IPS-11a (cell line): ENCODE measurements around the gene SSB.
A peak's percentile ranks its signal among the peaks of the same experiment; 100 is the strongest.
"Not testable (repeated sequence)": the region's sequence is repeated elsewhere in the genome, so short reads cannot be mapped to it uniquely, and the experiment has no call there.

Experiments
- H3K4me3 ChIP-seq: one replicate; pipeline ENCODE4 v1.5.1; 2013; ENCODE audit warnings: low read depth, low read length, control low read depth

Gene SSB

GRCh38 chr2:169828141-169828811 is 29.6 kb downstream of the SSB start:
- H3K4me3 ChIP-seq, result peak overlapping the region; percentile 82

DNA sequence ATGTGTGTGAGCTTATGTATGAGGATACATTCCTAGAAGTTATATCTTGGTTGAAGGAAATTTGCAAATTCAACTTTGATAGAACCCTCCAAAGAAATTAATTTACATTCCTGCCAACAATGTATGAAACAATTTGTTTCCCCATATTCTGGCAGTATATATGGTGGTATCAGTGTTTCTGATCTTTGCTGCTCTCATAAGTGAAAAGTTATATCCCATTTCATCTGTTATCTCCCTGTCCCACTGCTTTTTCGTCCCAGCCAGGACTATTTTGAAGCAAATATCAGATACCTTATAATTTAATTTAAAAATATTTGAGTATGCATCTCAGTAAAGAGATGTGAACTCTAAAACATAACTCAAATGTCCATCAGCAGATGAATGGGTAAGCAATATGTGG is 35.7 kb downstream of the SSB start:
- H3K4me3 ChIP-seq, result no peak overlapping the region

DNA sequence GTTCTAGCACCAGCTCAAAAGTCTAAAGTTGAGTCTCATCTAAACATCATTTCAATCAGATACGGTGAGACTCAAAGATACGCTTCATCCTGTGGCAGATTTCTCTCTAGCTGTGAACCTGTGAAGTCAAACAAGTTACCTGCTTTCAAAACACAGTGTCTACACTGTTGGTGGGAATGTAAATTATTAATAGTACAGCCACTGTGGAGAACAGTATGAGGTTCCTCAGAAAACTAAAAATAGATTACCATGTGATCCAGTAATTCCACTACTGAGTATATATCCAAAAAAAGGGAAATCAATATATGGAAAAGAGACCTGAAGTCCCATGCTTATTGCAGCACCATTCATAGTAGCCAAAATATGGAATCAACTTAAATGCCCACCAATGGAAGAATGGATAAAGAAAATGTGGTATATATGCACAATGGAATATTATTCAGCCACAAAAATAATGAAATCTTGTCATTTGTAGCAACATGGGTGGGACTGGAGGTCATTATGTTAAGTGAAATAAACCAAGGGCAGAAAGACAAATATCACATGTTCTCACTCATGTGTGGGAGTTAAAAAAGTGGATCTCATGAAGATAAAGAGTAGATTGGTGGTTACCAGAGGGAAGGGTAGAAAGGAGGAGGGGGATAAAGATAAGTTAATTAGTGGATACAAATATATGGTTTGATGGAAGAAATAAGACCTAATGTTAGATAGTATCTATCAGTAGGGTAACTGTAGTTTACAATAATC is 40.2 kb downstream of the SSB start:
- H3K4me3 ChIP-seq, result no peak overlapping the region

GRCh38 chr2:169839954-169840746 is 41.5 kb downstream of the SSB start:
- no peak overlapping the region for H3K4me3 ChIP-seq

- no peak overlapping the region for H3K4me3 ChIP-seq
Measured at GRCh38 chr2:169840747-169841142, 42.1 kb downstream of the SSB start.

DNA sequence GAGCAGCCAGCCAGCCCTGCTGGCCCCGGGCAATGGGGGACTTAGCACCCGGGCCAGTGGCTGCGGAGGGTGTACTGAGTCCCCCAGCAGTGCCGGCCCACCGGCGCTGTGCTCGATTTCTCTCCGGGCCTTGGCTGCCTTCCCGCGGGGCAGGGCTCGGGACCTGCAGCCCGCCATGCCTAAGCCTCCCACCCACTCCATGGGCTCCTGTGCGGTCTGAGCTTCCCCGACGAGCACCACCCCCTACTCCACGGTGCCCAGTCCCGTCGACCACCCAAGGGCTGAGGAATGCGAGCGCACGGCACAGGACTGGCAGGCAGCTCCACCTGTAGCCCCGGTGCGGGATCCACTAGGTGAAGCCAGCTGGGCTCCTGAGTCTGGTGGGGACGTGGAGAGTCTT is 43.0 kb downstream of the SSB start:
- not testable (repeated sequence) for H3K4me3 ChIP-seq

GRCh38 chr2:169845016-169845415 is 46.3 kb downstream of the SSB start:
- no peak overlapping the region for H3K4me3 ChIP-seq

DNA sequence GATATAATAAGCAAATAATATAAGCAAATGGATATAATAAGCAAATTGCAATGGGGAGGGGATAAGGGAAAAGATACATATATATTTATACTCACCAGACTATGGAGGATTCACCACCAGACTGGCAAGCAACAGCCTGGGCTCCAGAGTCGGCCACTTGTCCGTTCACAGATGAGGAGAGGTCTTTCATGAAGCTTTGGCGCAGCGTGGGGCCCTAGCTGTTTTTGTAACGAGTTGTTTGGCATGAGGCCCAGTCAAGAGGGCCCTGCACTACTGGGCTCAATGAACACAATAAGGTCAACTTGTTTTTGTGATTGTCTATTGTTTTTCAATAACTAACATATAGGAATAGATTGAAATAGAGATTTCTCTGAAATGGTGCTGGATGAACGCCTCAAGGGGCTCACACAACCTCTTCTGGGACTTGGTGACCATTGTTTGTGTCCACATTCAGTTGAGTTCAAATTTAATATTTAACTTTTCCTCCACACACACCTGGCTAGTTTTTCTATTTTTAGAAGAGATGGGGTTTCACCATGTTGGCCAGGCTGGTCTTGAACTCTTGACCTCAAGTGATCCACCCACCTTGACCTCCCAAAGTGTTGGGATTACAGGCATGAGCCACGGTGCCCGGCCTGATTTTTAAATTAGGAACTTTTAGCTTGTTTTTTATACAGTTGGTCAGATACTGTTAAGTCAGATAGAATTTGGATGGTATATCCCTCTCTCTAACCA is 50.5 kb downstream of the SSB start:
- not testable (repeated sequence) for H3K4me3 ChIP-seq

- no peak overlapping the region for H3K4me3 ChIP-seq
Measured at GRCh38 chr2:169849710-169850109, 51.0 kb downstream of the SSB start.

DNA sequence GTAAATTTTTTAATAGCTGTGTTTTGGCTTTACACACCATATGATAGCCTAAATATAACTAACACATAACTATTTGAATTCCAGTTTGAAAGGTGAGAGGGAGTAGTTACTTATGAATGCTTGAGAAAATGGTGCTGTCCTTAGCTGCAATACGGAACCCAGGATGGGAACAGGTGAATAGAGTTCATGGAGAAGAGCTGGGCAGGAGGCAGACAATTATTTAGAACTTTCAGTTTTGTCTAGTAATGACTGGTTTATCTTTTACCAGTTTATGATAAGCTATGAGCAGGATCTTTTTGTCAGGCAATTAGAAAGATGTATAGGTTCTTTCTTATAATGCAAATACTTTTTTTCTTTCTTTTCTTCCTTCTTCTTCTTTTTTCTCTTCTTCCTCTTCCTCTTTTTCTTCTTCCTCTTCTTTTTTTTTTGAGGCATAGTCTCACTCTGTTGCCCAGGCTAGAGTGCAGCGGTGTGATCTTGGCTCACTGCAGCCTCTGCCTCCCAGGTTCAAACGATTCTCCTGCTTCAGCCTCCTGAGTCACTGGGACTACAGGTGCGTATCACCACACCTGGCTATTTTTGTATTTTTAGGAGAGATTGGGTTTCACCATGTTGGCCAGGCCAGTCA is 54.5 kb downstream of the SSB start:
- H3K4me3 ChIP-seq, result no peak overlapping the region

GRCh38 chr2:169855281-169856258 is 56.9 kb downstream of the SSB start:
- not testable (repeated sequence) for H3K4me3 ChIP-seq

- no peak overlapping the region for H3K4me3 ChIP-seq
Measured at GRCh38 chr2:169859423-169859822, 60.8 kb downstream of the SSB start.

DNA sequence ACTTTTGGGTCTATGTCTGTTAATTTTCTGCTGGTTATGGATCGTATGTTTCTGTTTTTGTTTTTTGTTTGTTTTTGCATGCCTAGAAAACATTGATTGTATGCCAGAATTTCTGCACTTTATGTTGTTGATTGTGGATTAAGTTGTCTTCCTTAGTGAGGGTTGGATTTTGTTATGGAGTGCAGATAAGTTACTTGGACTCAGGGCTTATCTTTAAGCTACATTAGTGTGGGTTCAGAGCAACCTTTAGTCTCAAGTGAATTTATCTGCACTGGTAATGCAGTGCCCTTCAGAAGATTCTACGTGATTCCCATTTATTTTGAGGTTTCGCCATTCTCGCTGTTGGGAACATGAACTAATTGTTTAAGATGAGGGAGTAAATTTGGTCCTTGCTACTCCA is 61.5 kb downstream of the SSB start:
- no peak overlapping the region for H3K4me3 ChIP-seq
